K562 (cell line): ENCODE measurements around the gene PUM2. TPM values are rescaled to one million over a fixed set of nuclear protein-coding genes. Genes with fewer than 3 reads are reported as not detected.
A peak's percentile ranks its signal among the peaks of the same experiment; 100 is the strongest.

Experiments used
- ATAC-seq: fragments of 200-7000 bp; cut with Tn5 transposase; 3 replicates; pipeline ENCODE4 v1.9.1; 2020; ENCODE audit warnings: moderate library complexity
- BruUV-seq: library from RNA; stranded (reverse); fragments of 400-500 nt; replicated peaks from 2 replicates; lab custom pipeline; 2021; lab: Mats Ljungman, UMichigan
- CTCF ChIA-PET: fragments of 300-600 bp; formaldehyde crosslinking; extraction: SDS; loops from one replicate; lab custom pipeline; 2021; ENCODE audit warnings: low intra/inter-chr PET ratio; lab: Yijun Ruan, JAX
- POLR2A ChIA-PET: fragments of 300-600, 350-650 bp; sonication (Branson Sonifier 250); formaldehyde crosslinking; extraction: SDS; loops from one replicate; lab custom pipeline; 2021; ENCODE audit warnings: antibody characterized with exemption, inconsistent platforms; lab: Yijun Ruan, JAX
- DNase-seq, 4 experiments: peaks; one replicate each; pipeline versions ENCODE4 v3.0.0 to v3.0.0-alpha.2; 2011 to 2018; ENCODE audit warnings: low spot score in 3 of 4, mixed read lengths in 3 of 4; ENCODE audit errors: extremely low read depth in 1 of 4
- FAIRE-seq: peaks from 2 replicates; lab custom pipeline; 2011; peaks lifted over from hg19 to GRCh38; lab: Jason Lieb, UNC
- H2AFZ ChIP-seq: 2 replicates; pipeline ENCODE4 v1.6.0; 2011; ENCODE audit warnings: low read depth, low read length, control low read depth, inconsistent platforms
- H3K27ac ChIP-seq: fragments of 200-600 bp; 3 replicates; pipeline ENCODE4 v1.8.0; 2011; ENCODE audit warnings: low read depth, mild to moderate bottlenecking, control low read depth, inconsistent platforms, low read length, moderate library complexity, mixed read lengths; ENCODE audit errors: extremely low read depth
- H3K27me3 ChIP-seq, 2 experiments: fragments of 300-600 bp in 1 of 2; 2 replicates in 1 of 2; 3 replicates in 1 of 2; pipeline versions ENCODE4 v1.6.0 to v1.8.0; 2011; ENCODE audit warnings: inconsistent platforms in 2 of 2, low read length in 2 of 2, mild to moderate bottlenecking in 1 of 2, mixed read lengths in 1 of 2, moderate library complexity in 1 of 2; ENCODE audit not compliant: control insufficient read depth in 2 of 2, insufficient read depth in 2 of 2
- H3K36me3 ChIP-seq: fragments of 300-600 bp; 3 replicates; pipeline ENCODE4 v1.8.0; 2011; ENCODE audit warnings: mild to moderate bottlenecking, low read length, inconsistent platforms; ENCODE audit not compliant: control insufficient read depth, insufficient read depth
- H3K4me1 ChIP-seq, 2 experiments: fragments of 200-600 bp in 1 of 2; replicated peaks in 1 of 2; 2 replicates in 1 of 2; 3 replicates in 1 of 2; pipeline versions ENCODE4 v1.5.1 to v1.8.0; 2011; ENCODE audit warnings: inconsistent platforms in 2 of 2, low read length in 2 of 2, mild to moderate bottlenecking in 1 of 2, mixed read lengths in 1 of 2, moderate library complexity in 1 of 2; ENCODE audit not compliant: control insufficient read depth in 2 of 2, insufficient read depth in 2 of 2
- H3K4me2 ChIP-seq: 2 replicates; pipeline ENCODE4 v1.6.1; 2011; ENCODE audit warnings: low read length, control low read depth, inconsistent platforms, mixed read lengths; ENCODE audit not compliant: insufficient read depth
- H3K4me3 ChIP-seq: fragments of 200-600 bp; sonication (generic), shearing (Covaris generic); 2 replicates; pipeline ENCODE4 v1.5.1; 2016; ENCODE audit warnings: control low read depth, inconsistent platforms
- H3K79me2 ChIP-seq: fragments of 200-600 bp; 3 replicates; pipeline ENCODE4 v1.8.0; 2011; ENCODE audit warnings: low read length, inconsistent platforms; ENCODE audit not compliant: control insufficient read depth, insufficient read depth
- H3K9ac ChIP-seq, 2 experiments: 2 replicates each; pipeline versions ENCODE4 v1.6.0 to v1.6.1; 2011; ENCODE audit warnings: low read depth in 2 of 2, low read length in 2 of 2, control low read depth in 1 of 2, inconsistent platforms in 1 of 2, mild to moderate bottlenecking in 1 of 2, mixed read lengths in 1 of 2; ENCODE audit not compliant: insufficient read depth in 1 of 2
- H3K9me1 ChIP-seq: one replicate; pipeline ENCODE4 v1.6.0; 2011; ENCODE audit warnings: inconsistent platforms, mild to moderate bottlenecking, low read length, moderate library complexity; ENCODE audit not compliant: control insufficient read depth, insufficient read depth
- H3K9me3 ChIP-seq: replicated peaks from 2 replicates; pipeline ENCODE4 v1.5.1; 2011; ENCODE audit warnings: low read depth, low read length, inconsistent platforms; ENCODE audit not compliant: control insufficient read depth, insufficient read depth
- H4K20me1 ChIP-seq: replicated peaks from 2 replicates; pipeline ENCODE4 v1.6.1; 2011; ENCODE audit warnings: low read length, inconsistent platforms, mixed read lengths; ENCODE audit not compliant: control insufficient read depth, insufficient read depth
- ATF4 ChIP-seq: fragments of 450-650 bp; formaldehyde crosslinking; IDR thresholded peaks from 2 replicates; pipeline ENCODE4 v1.4.0; 2022; ENCODE audit warnings: mild to moderate bottlenecking, moderate library complexity
- CCAR2 ChIP-seq: fragments of 200-400 bp; formaldehyde crosslinking; IDR thresholded peaks from 2 replicates; pipeline ENCODE4 v1.6.1; 2017; ENCODE audit warnings: mild to moderate bottlenecking, low read depth, low read length
- DMBX1 ChIP-seq: fragments of 250-450 bp; sonication (Bioruptor Pico); IDR thresholded peaks from 2 replicates; pipeline ENCODE4 v1.8.0; 2022; ENCODE audit warnings: inconsistent platforms, mild to moderate bottlenecking, moderate library complexity, borderline replicate concordance
- EHMT2 ChIP-seq: fragments of 450-650 bp; IDR thresholded peaks from 2 replicates; pipeline ENCODE4 v1.6.1; 2018; ENCODE audit warnings: antibody characterized with exemption
- HMG20B ChIP-seq: fragments of 250-450 bp; sonication (Bioruptor Pico); IDR thresholded peaks from 2 replicates; pipeline ENCODE4 v1.5.0; 2021; ENCODE audit warnings: mild to moderate bottlenecking
- KDM4B ChIP-seq, 2 experiments: fragments of 450-650 bp in 1 of 2; sonication (generic) in 1 of 2; IDR thresholded peaks; 2 replicates each; pipeline ENCODE4 v1.6.1; 2016 to 2017; ENCODE audit warnings: borderline replicate concordance in 2 of 2, antibody characterized with exemption in 1 of 2, low read depth in 1 of 2, mild to moderate bottlenecking in 1 of 2
- MCM3 ChIP-seq: fragments of 450-650 bp; IDR thresholded peaks from 2 replicates; pipeline ENCODE4 v1.6.1; 2016
- MTA3 ChIP-seq: fragments of 450-650 bp; formaldehyde crosslinking; IDR thresholded peaks from 2 replicates; pipeline ENCODE4 v1.6.1; 2017; ENCODE audit warnings: mild to moderate bottlenecking, borderline replicate concordance
- MYNN ChIP-seq, 2 experiments: sonication (generic); formaldehyde crosslinking in 1 of 2; IDR thresholded peaks; 2 replicates each; pipeline versions ENCODE4 v1.5.0 to v1.6.1; 2016 to 2020; ENCODE audit warnings: antibody characterized with exemption in 1 of 2, missing genetic modification reagents in 1 of 2
- POLR2AphosphoS2 ChIP-seq: IDR thresholded peaks from 2 replicates; pipeline ENCODE4 v1.6.1; 2012; ENCODE audit warnings: low read length, improper control_type of control experiment
- SRSF9 ChIP-seq: fragments of 200-400 bp; formaldehyde crosslinking; IDR thresholded peaks from 2 replicates; pipeline ENCODE4 v1.6.1; 2017; ENCODE audit warnings: low read depth, low read length, borderline replicate concordance
- SUPT5H ChIP-seq: fragments of 450-650 bp; IDR thresholded peaks from 2 replicates; pipeline ENCODE4 v1.6.1; 2016
- ZNF232 ChIP-seq: sonication (generic); formaldehyde crosslinking; IDR thresholded peaks from 2 replicates; pipeline ENCODE4 v1.8.0; 2022; ENCODE audit warnings: mild to moderate bottlenecking, missing genetic modification reagents
- ZNF316 ChIP-seq: fragments of 450-650 bp; IDR thresholded peaks from 2 replicates; pipeline ENCODE4 v1.6.1; 2016
- ZNF41 ChIP-seq: fragments of 250-450 bp; sonication (Bioruptor Pico); conservative IDR thresholded peaks from 2 replicates; pipeline ENCODE4 v1.4.0; 2020; ENCODE audit warnings: mild to moderate bottlenecking
- ZNF785 ChIP-seq: fragments of 250-450 bp; sonication (Bioruptor Pico); IDR thresholded peaks from 2 replicates; pipeline ENCODE4 v1.4.0; 2020; ENCODE audit warnings: mild to moderate bottlenecking
- whole genome bisulfite sequencing: fragments of 100-300 bp; shearing (Covaris generic); methylation state at CpG from one replicate; pipeline ENCODE4 v1.1.6; 2016; ENCODE audit warnings: low coverage, mixed read lengths; ENCODE audit not compliant: insufficient coverage; ENCODE audit errors: missing lambda C conversion rate; 5-methylcytosine and 5-hydroxymethylcytosine counted together
- in situ Hi-C: fragments of 300-500 bp; cut with MboI; formaldehyde crosslinking; loops from 4 replicates; pipeline ENCODE4 v1.15.0; 2018; ENCODE audit warnings: inconsistent platforms, mixed read lengths
- intact Hi-C: fragments of 100-400 bp; cut with micrococcal nuclease; formaldehyde crosslinking; loops from 2 replicates; pipeline ENCODE4 v1.14.2; 2022
- polyA plus RNA-seq, 8 experiments: library from polyadenylated mRNA; depleted of rRNA in 4 of 8; stranded (reverse) in 5 of 8; unstranded in 3 of 8; fragments of >200 nt; fragmentation: Nextera tagmentation in 2 of 8; fragmentation: Illumina TruSeq in 1 of 8; extraction: Ambion mirVana in 2 of 8; extraction: Trizol in 1 of 8; gene quantifications; 2 replicates each; pipeline versions ENCODE4 v1.2.1 to v1.2.3, GENCODE V29; 2011 to 2014; ENCODE audit warnings: inconsistent platforms in 1 of 8, missing spikeins in 1 of 8
- total RNA-seq, 7 experiments: library from RNA; depleted of rRNA in 6 of 7; stranded (reverse); fragments of >200 nt in 6 of 7; fragmentation: Illumina TruSeq in 2 of 7; extraction: Trizol in 2 of 7; gene quantifications; 2 replicates each; pipeline versions ENCODE4 v1.2.1 to v1.2.3, GENCODE V29; 2011 to 2021; ENCODE audit warnings: low replicate concordance in 1 of 7

PUM2 gene
- total and polyA plus RNA-seq, 9 of the 15 experiments (the other 6 are each of a cell fraction or from before 2014, with no cell fraction given), result 13.4 to 61.9 (median 28.3) TPM

- FAIRE-seq (no peak), ATAC-seq (peak; percentile 12; the same call in 1 of the 3 replicates), DNase-seq (no peak)
- WGBS, result 100% methylated on average over 1 of the region's 1 CpG
- H3K4me2 ChIP-seq, result no peak overlapping the region
- H3K36me3 ChIP-seq, result peaks cover 51% of the 10 kb centered on the region; the same call in 2 of the 3 replicates
- H3K9me3 ChIP-seq, result no peaks in the 10 kb centered on the region
- H3K9me1 ChIP-seq, result peaks cover 4% of the 10 kb centered on the region
- H3K4me1 ChIP-seq, result peaks cover under 1 to 6% of the 10 kb centered on the region in 2 experiments; a peak in 3 of 5 replicates
- H3K79me2 ChIP-seq, result no peaks in the 10 kb centered on the region
- H3K27me3 ChIP-seq, result no peaks in the 10 kb centered on the region
- intact Hi-C loops (no loop called here), in situ Hi-C loops (no loop called here)
- no peak overlapping the region for H3K4me3 ChIP-seq
- H3K9ac ChIP-seq, result no peak overlapping the region
- H4K20me1 ChIP-seq, result no peaks in the 10 kb centered on the region; the same call in 1 of the 2 replicates
- no peak overlapping the region for H2AFZ ChIP-seq
- ChIA-PET POLR2A (interaction anchor here (0.8 kb wide), 1 partner anchor 44 kb away, joined by 3 read pairs; no protein-coding TSS in a partner anchor), CTCF (no interaction called here)
- H3K27ac ChIP-seq, result no peak overlapping the region
- no TSS peak for BruUV-seq
- TF ChIP-seq ZNF316, result no peak
- TF ChIP-seq MTA3, result no peak
- TF ChIP-seq ZNF232 (CRISPR knock-in tag), result no peak
- TF ChIP-seq DMBX1 (CRISPR knock-in tag), result no peak
- TF ChIP-seq MYNN (IDR thresholded peaks at IDR 0.05), result peak; percentile 17; the same call in 1 of the 2 replicates
- TF ChIP-seq MYNN (CRISPR knock-in tag; IDR thresholded peaks at IDR 0.05), result no peak
- TF ChIP-seq SRSF9, result no peak
- TF ChIP-seq POLR2AphosphoS2, result peak; percentile 56; the same call in 1 of the 2 replicates
- no peak for TF ChIP-seq KDM4B (IDR thresholded peaks at IDR 0.05; ENCODE audit: borderline replicate concordance in 2 of 2, low read depth in 1 of 2)
- TF ChIP-seq ATF4 (CRISPR knock-in tag), result no peak
- peak; percentile 35; the same call in 1 of the 2 replicates for TF ChIP-seq SUPT5H
- TF ChIP-seq HMG20B (CRISPR knock-in tag), result no peak
- TF ChIP-seq ZNF785 (CRISPR knock-in tag), result no peak
- no peak for TF ChIP-seq ZNF41 (CRISPR knock-in tag)
- no peak for TF ChIP-seq EHMT2
- no peak for TF ChIP-seq CCAR2
- no peak for TF ChIP-seq MCM3
Measured at GRCh38 chr2:20247084-20247483, 103.6 kb downstream of the PUM2 start.
